Measurements from ENCODE around the gene TUBGCP6. TPM values are rescaled to one million over a fixed set of nuclear protein-coding genes. Genes with fewer than 3 reads are reported as not detected.
A peak's percentile ranks its signal among the peaks of the same experiment; 100 is the strongest.

TUBGCP6 gene
- total RNA-seq, 4 donors from 2014 or later: 20.3 to 44.3 (median 32.2) TPM

- Histone ChIP-seq H3K4me3 (peak overlapping the region; percentile 63 to 92 (median 73)), H3K4me1 (peaks cover 15 to 48% (median 18%) of the 10 kb centered on the region in 3 donors), H3K27ac (peak overlapping the region; percentile 72 to 93 (median 88)), H3K36me3 (peaks cover 7 to 63% (median 11%) of the 10 kb centered on the region in 3 donors), H3K27me3 (no peaks in the 10 kb centered on the region), H3K9me3 (no peaks in the 10 kb centered on the region)
- no peak for DNase-seq
- WGBS, 2 donors: 12 to 13% methylated on average over 10 to 15 of the region's 115 CpGs
- TF ChIP-seq POLR2A (IDR thresholded peaks at IDR 0.05) (no peak), CTCF (IDR thresholded peaks at IDR 0.05) (no peak)
- intact Hi-C loops (cut with DNase I): no loop called here
Measured at GRCh38 chr22:50201191-50202129, 43.4 kb downstream of the TUBGCP6 start.

- peaks cover 15 to 40% (median 18%) of the 10 kb centered on the region in 3 donors for H3K4me1 ChIP-seq
- H3K27ac ChIP-seq: peak within 1 kb of the TSS; percentile 72 to 93 (median 88)
- peak; percentile 67 for DNase-seq
- peak within 1 kb of the TSS; percentile 63 to 92 (median 73) for H3K4me3 ChIP-seq
- H3K9me3 ChIP-seq: no peaks in the 10 kb centered on the region
- intact Hi-C loops (cut with DNase I): no loop called here
- peak in 3 of 4 donors; percentile 48 to 93 (median 86) for TF ChIP-seq POLR2A (IDR thresholded peaks at IDR 0.05)
- peak in 1 of 6 experiments; percentile 8 for TF ChIP-seq CTCF (IDR thresholded peaks at IDR 0.05)
- no CpG with 5 or more reads among the region's 105 CpGs for WGBS, 2 donors
- H3K36me3 ChIP-seq: peaks cover 7 to 63% (median 8%) of the 10 kb centered on the region in 3 donors
- no peaks in the 10 kb centered on the region for H3K27me3 ChIP-seq
Measured at GRCh38 chr22:50200461-50201190, 44.2 kb downstream of the TUBGCP6 start, which contains the start of gene SELENOO. SELENOO (plus strand) TSS chr22:50201011; CDS start chr22:50201037, 26 bp downstream.

GRCh38 chr22:50199829-50200460 is 44.9 kb downstream of the TUBGCP6 start:
- peaks cover 7 to 67% (median 10%) of the 10 kb centered on the region in 3 donors for H3K36me3 ChIP-seq
- TF ChIP-seq POLR2A (IDR thresholded peaks at IDR 0.05): no peak
- TF ChIP-seq CTCF (IDR thresholded peaks at IDR 0.05): no peak
- intact Hi-C loops (cut with DNase I): no loop called here
- no peaks in the 10 kb centered on the region for H3K27me3 ChIP-seq
- WGBS, 2 donors: 14 to 47% methylated on average over 3 to 7 of the region's 34 CpGs
- no peak for DNase-seq
- H3K27ac ChIP-seq: peak overlapping the region; percentile 72 to 93 (median 88)
- H3K4me3 ChIP-seq: peak overlapping the region; percentile 63 to 92 (median 73)
- peaks cover 15 to 33% (median 18%) of the 10 kb centered on the region in 3 donors for H3K4me1 ChIP-seq
- no peaks in the 10 kb centered on the region for H3K9me3 ChIP-seq

- peak overlapping the region in 1 of 4 donors; percentile 75 for H3K4me3 ChIP-seq
Measured at GRCh38 chr22:50199251-50199721, 45.5 kb downstream of the TUBGCP6 start.

More at GRCh38 chr22:50199251-50199721, 45.5 kb downstream of the TUBGCP6 start:
- no peak for DNase-seq
- H3K27me3 ChIP-seq: no peaks in the 10 kb centered on the region
- peaks cover 7 to 67% (median 17%) of the 10 kb centered on the region in 3 donors for H3K36me3 ChIP-seq
- no peaks in the 10 kb centered on the region for H3K9me3 ChIP-seq
- H3K4me1 ChIP-seq: peaks cover 15 to 30% (median 18%) of the 10 kb centered on the region in 3 donors
- WGBS, 2 donors: 57% methylated on average over 2 of the region's 18 CpGs; no CpG with 5 or more reads in 1 of the 2 donors
- intact Hi-C loops (cut with DNase I): no loop called here
- H3K27ac ChIP-seq: no peak overlapping the region
- TF ChIP-seq POLR2A (IDR thresholded peaks at IDR 0.05): no peak
- TF ChIP-seq CTCF (IDR thresholded peaks at IDR 0.05): no peak

All from esophagus squamous epithelium (tissue), 5 donors.